SH-SY5Y (cell line): ENCODE measurements around the gene KIAA1328.

ENCODE experiments used
- GATA2 ChIP-seq: IDR thresholded peaks from 2 replicates; pipeline ENCODE4 v1.6.1; 2011; ENCODE audit warnings: mild to moderate bottlenecking, low read depth, low read length
- GATA3 ChIP-seq: IDR thresholded peaks from 2 replicates; pipeline ENCODE4 v1.6.1; 2011; ENCODE audit warnings: low read depth, mild to moderate bottlenecking, low read length, moderate library complexity

- TF ChIP-seq GATA2 (no peak), GATA3 (no peak)
These were observed 331.3 kb downstream of the KIAA1328 start for GRCh38 chr18:37160038-37160820.
